Hepatocyte (in vitro differentiated cells): ENCODE data around the gene COA3. TPM values are rescaled to one million over a fixed set of nuclear protein-coding genes. Genes with fewer than 3 reads are reported as not detected.

Experiments
- DNase-seq: peaks from one replicate; pipeline ENCODE4 v3.0.0-alpha.2; 2016; ENCODE audit warnings: low spot score
- H2AFZ ChIP-seq: fragments of 200-600 bp; sonication (generic); 2 replicates; pipeline ENCODE4 v1.6.0; 2016; ENCODE audit warnings: antibody characterized with exemption, mild to moderate bottlenecking
- H3K27ac ChIP-seq: fragments of 200-600 bp; sonication (generic); 2 replicates; pipeline ENCODE4 v1.5.1; 2016; ENCODE audit warnings: mild to moderate bottlenecking
- H3K27me3 ChIP-seq: fragments of 200-600 bp; sonication (generic); 2 replicates; pipeline ENCODE4 v1.6.1; 2016
- H3K36me3 ChIP-seq: fragments of 200-600 bp; sonication (generic); replicated peaks from 2 replicates; pipeline ENCODE4 v1.5.1; 2016; ENCODE audit warnings: low read depth; ENCODE audit not compliant: insufficient read depth
- H3K4me1 ChIP-seq: fragments of 200-600 bp; sonication (generic); 2 replicates; pipeline ENCODE4 v1.5.1; 2016; ENCODE audit warnings: mild to moderate bottlenecking, moderate library complexity; ENCODE audit not compliant: insufficient read depth
- H3K4me2 ChIP-seq: fragments of 200-600 bp; sonication (generic); 2 replicates; pipeline ENCODE4 v1.6.0; 2016
- H3K4me3 ChIP-seq: fragments of 200-600 bp; sonication (generic); 2 replicates; pipeline ENCODE4 v1.5.1; 2016; ENCODE audit warnings: mild to moderate bottlenecking
- H3K79me2 ChIP-seq: fragments of 200-600 bp; sonication (generic); 2 replicates; pipeline ENCODE4 v1.6.0; 2017; ENCODE audit warnings: mild to moderate bottlenecking
- H3K9me2 ChIP-seq: fragments of 200-600 bp; sonication (generic); replicated peaks from 2 replicates; pipeline ENCODE4 v1.6.0; 2017; ENCODE audit warnings: mild to moderate bottlenecking; ENCODE audit not compliant: insufficient read depth
- H3K9me3 ChIP-seq: fragments of 200-600 bp; sonication (generic); 2 replicates; pipeline ENCODE4 v1.5.1; 2016; ENCODE audit warnings: low read depth, mild to moderate bottlenecking
- H4K20me1 ChIP-seq: fragments of 200-600 bp; sonication (generic); 2 replicates; pipeline ENCODE4 v1.6.0; 2016; ENCODE audit warnings: mild to moderate bottlenecking; ENCODE audit not compliant: insufficient read depth, poor library complexity, severe bottlenecking
- CTCF ChIP-seq: fragments of 200-600 bp; sonication (generic); IDR thresholded peaks from 2 replicates; pipeline ENCODE4 v1.5.1; 2016; ENCODE audit warnings: antibody characterized with exemption, mild to moderate bottlenecking; ENCODE audit not compliant: poor library complexity
- EZH2 ChIP-seq: fragments of 200-600 bp; sonication (generic); IDR thresholded peaks from 2 replicates; pipeline ENCODE4 v1.6.1; 2016; ENCODE audit warnings: antibody characterized with exemption, mild to moderate bottlenecking, borderline replicate concordance
- EZH2phosphoT487 ChIP-seq: fragments of 200-600 bp; sonication (generic); IDR thresholded peaks from one replicate; pipeline ENCODE4 v1.6.1; 2018; ENCODE audit warnings: antibody characterized with exemption, mild to moderate bottlenecking, low read depth, moderate library complexity; ENCODE audit not compliant: unreplicated experiment, severe bottlenecking
- WGBS: methylation state at CpG from one replicate; pipeline ENCODE4 v1.1.6; 2016; ENCODE audit warnings: low lambda C conversion rate; ENCODE audit errors: missing lambda C conversion rate; 5-methylcytosine and 5-hydroxymethylcytosine counted together
- polyA plus RNA-seq: library from polyadenylated mRNA; unstranded; fragments of >200 nt; fragmentation: Nextera tagmentation; extraction: Ambion mirVana; gene quantifications from 2 replicates; pipeline ENCODE4 v1.2.1, GENCODE V29; 2016
- total RNA-seq: library from RNA; depleted of rRNA; stranded (reverse); fragments of >200 nt; gene quantifications from 2 replicates; pipeline ENCODE4 v1.2.3, GENCODE V29; 2014

Gene COA3
- total and polyA plus RNA-seq, 2 experiments from 2014 or later, result 117 to 252 TPM

DNA sequence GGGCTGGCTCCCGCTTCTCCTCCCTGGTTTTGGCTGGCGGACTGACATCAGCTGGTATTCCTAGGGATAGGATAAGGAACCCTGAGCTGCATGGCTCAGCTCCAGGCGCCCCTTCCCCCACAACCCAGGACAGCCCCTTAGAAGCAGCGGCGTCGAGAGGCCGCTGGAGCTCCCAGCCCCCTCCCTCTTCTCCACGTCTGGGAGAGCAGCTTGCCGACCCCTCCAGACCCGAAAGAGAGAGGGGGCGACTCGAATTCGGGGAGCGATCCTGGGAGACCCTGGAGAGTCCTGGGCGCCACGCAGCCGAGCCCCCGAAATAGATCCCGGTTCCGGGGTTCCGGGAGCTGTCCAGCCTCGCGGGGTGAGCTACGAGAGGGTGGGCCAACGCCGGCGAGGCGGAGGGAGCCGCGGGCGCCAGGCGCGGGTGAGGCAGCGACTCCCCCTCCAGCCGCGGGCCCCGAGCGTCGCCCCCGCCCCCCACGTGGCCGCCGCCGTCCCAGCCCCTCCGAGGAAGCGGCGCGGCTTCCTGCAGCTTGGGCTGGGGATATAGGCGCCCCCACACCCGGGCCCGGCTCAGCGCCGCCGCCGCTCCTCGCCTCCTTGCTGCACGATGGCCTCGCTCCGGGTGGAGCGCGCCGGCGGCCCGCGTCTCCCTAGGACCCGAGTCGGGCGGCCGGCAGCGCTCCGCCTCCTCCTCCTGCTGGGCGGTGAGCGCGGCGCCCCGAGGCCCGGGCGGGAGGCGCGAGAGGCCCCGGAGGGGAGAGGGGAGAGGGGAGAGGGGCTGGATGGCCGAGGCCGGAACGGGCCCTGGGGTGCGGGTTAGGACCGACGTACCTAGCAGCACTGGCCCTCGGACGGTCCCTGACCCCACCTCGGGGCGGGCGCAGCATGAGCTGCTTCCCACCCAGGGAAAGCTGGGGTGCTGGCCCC is 37.6 kb downstream of the COA3 start, which contains the start of gene RAMP2:
TSS of gene RAMP2 (plus strand) at position 576 of the 930 bp plus-strand sequence. CDS start at position 611, 35 bp downstream.
- Histone ChIP-seq H4K20me1 (no peaks in the 10 kb centered on the region), H3K9me3 (no peaks in the 10 kb centered on the region), H3K27me3 (peaks cover 13% of the 10 kb centered on the region), H3K9me2 (no peaks in the 10 kb centered on the region), H3K4me2 (peak within 1 kb of the TSS; percentile 95), H3K27ac (peak within 1 kb of the TSS; percentile 20), H3K4me1 (peaks cover 12% of the 10 kb centered on the region), H3K36me3 (no peaks in the 10 kb centered on the region), H3K79me2 (no peaks in the 10 kb centered on the region), H2AFZ (peak within 1 kb of the TSS; percentile 91), H3K4me3 (peak within 1 kb of the TSS; percentile 44)
- TF ChIP-seq CTCF (no peak), EZH2 (peak; percentile 36)
- WGBS, result 4% methylated on average over 29 of the region's 92 CpGs
- peak; percentile 67 for DNase-seq

DNA sequence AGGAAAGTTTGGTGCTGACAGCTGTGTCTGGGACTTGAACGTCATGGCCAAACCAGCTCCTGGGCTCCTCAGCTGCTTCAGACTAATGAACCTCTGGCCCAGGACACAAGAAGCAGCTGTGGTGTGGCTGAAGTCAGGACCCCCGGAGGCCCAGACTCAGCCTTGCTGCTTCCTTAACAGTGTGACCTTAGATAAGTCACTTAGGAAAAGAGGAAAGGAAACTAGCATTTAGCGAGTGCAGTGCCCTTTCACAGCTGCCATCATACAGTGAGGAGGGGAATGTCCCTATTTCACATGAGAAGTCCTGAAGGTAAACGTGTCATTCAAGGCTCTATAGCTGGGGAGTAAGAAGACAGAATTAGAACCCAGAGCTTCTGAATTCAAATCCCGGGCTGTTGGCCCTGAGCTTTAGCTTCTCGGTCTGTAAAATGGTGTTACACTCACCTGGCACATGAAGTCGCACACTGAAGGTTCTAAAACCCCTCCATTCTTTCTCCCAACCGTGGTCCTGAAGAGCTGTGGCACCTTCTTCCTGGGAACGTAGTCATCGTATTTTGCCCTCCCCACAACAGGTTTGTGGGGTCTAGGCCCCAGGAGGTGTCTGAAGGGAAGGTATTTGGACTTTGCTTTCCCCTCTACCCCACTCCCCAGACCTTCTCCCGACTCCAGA is 38.4 kb downstream of the COA3 start:
- Histone ChIP-seq H2AFZ (peak overlapping the region; percentile 91), H3K4me1 (peaks cover 12% of the 10 kb centered on the region), H3K27me3 (peaks cover 13% of the 10 kb centered on the region), H3K79me2 (no peaks in the 10 kb centered on the region), H4K20me1 (no peaks in the 10 kb centered on the region), H3K27ac (peak overlapping the region; percentile 20), H3K9me2 (no peaks in the 10 kb centered on the region), H3K36me3 (no peaks in the 10 kb centered on the region), H3K4me3 (no peak overlapping the region), H3K4me2 (peak overlapping the region; percentile 95), H3K9me3 (no peaks in the 10 kb centered on the region)
- no peak for DNase-seq
- WGBS, result 55% methylated on average over 11 of the region's 11 CpGs
- TF ChIP-seq CTCF (no peak), EZH2phosphoT487 (no peak), EZH2 (no peak)

- H3K79me2 ChIP-seq, result no peaks in the 10 kb centered on the region
- TF ChIP-seq EZH2phosphoT487 (no peak), EZH2 (no peak), CTCF (no peak)
- no peaks in the 10 kb centered on the region for H3K36me3 ChIP-seq
- WGBS, result 93% methylated on average over 3 of the region's 3 CpGs
- no peak overlapping the region for H2AFZ ChIP-seq
- H3K4me2 ChIP-seq, result no peak overlapping the region
- no peaks in the 10 kb centered on the region for H3K9me3 ChIP-seq
- no peaks in the 10 kb centered on the region for H3K9me2 ChIP-seq
- H3K4me3 ChIP-seq, result no peak overlapping the region
- no peak overlapping the region for H3K27ac ChIP-seq
- H3K27me3 ChIP-seq, result peaks cover 3% of the 10 kb centered on the region
- H4K20me1 ChIP-seq, result no peaks in the 10 kb centered on the region
- DNase-seq, result no peak
- H3K4me1 ChIP-seq, result no peaks in the 10 kb centered on the region
These were observed 43.7 kb downstream of the COA3 start for GRCh38 chr17:42754782-42755181.
